Panc1 (cell line): ENCODE measurements around the gene CADPS2. TPM values are rescaled to one million over a fixed set of nuclear protein-coding genes. Genes with fewer than 3 reads are reported as not detected.
"Not testable (repeated sequence)": the region's sequence is repeated elsewhere in the genome, so short reads cannot be mapped to it uniquely, and the experiment has no call there.

Experiments used
- ATAC-seq: fragments of 200-7000 bp; cut with Tn5 transposase; 2 replicates; pipeline ENCODE4 v1.9.1; 2020; ENCODE audit warnings: mild to moderate bottlenecking, moderate library complexity
- BruUV-seq: library from RNA; stranded (reverse); fragments of 400-500 nt; replicated peaks from 2 replicates; lab custom pipeline; 2021; lab: Mats Ljungman, UMichigan
- CTCF ChIA-PET: fragments of 300-600 bp; sonication (Branson Sonifier 250); formaldehyde crosslinking; loops from one replicate; lab custom pipeline; 2022; ENCODE audit warnings: antibody characterized with exemption; lab: Charles Lee
- POLR2A ChIA-PET: fragments of 300-600 bp; sonication (Branson Sonifier 250); formaldehyde crosslinking; loops from one replicate; lab custom pipeline; 2022; ENCODE audit warnings: antibody characterized with exemption; lab: Charles Lee
- DNase-seq: peaks from one replicate; pipeline ENCODE4 v3.0.0-alpha.2; 2010; ENCODE audit warnings: low read depth, low spot score
- H3K27ac ChIP-seq: 2 replicates; pipeline ENCODE4 v1.5.1; 2011; ENCODE audit warnings: mild to moderate bottlenecking, low read length, inconsistent platforms
- H3K27me3 ChIP-seq: fragments of 200-500 bp; sonication (Bioruptor generic); 2 replicates; pipeline ENCODE4 v1.6.0; 2014; ENCODE audit warnings: low read length, inconsistent platforms; ENCODE audit not compliant: control insufficient read depth, insufficient read depth
- H3K36me3 ChIP-seq: fragments of 200-500 bp; sonication (Bioruptor generic); 2 replicates; pipeline ENCODE4 v1.5.1; 2014; ENCODE audit warnings: inconsistent platforms, mild to moderate bottlenecking, low read length, moderate library complexity; ENCODE audit not compliant: control insufficient read depth, insufficient read depth
- H3K4me1 ChIP-seq: 2 replicates; pipeline ENCODE4 v1.5.1; 2011; ENCODE audit warnings: inconsistent platforms, mild to moderate bottlenecking, low read length, moderate library complexity; ENCODE audit not compliant: control insufficient read depth, insufficient read depth
- H3K4me3 ChIP-seq, 2 experiments: 2 replicates each; pipeline ENCODE4 v1.5.1; 2011 to 2012; ENCODE audit warnings: low read depth in 2 of 2, low read length in 2 of 2, mild to moderate bottlenecking in 2 of 2, inconsistent platforms in 1 of 2, moderate library complexity in 1 of 2
- H3K9me3 ChIP-seq: fragments of 200-500 bp; sonication (Bioruptor generic); 2 replicates; pipeline ENCODE4 v1.5.1; 2014; ENCODE audit warnings: low read depth, mild to moderate bottlenecking, inconsistent platforms, low read length, moderate library complexity; ENCODE audit not compliant: control insufficient read depth, insufficient read depth
- POLR2AphosphoS5 ChIP-seq: IDR thresholded peaks from 2 replicates; pipeline ENCODE4 v1.6.1; 2012; ENCODE audit warnings: mild to moderate bottlenecking, low read depth, low read length, moderate library complexity
- SIN3A ChIP-seq: IDR thresholded peaks from 2 replicates; pipeline ENCODE4 v1.6.1; 2012; ENCODE audit warnings: low read depth, mild to moderate bottlenecking, low read length, moderate library complexity, borderline replicate concordance; ENCODE audit not compliant: insufficient read depth
- TCF7L2 ChIP-seq: IDR thresholded peaks from 2 replicates; pipeline ENCODE4 v1.6.1; 2011; ENCODE audit warnings: mild to moderate bottlenecking, low read depth, low read length, inconsistent platforms
- in situ Hi-C: cut with HindIII; loops from 2 replicates; pipeline ENCODE4 v1.10.0; 2016; ENCODE audit warnings: low sequenced_read_pairs, low pct_unique_long_range_greater_than_20kb
- intact Hi-C: fragments of 100-400 bp; cut with micrococcal nuclease; formaldehyde crosslinking; loops from one replicate; pipeline ENCODE4 v1.10.0; 2022; ENCODE audit not compliant: unreplicated experiment
- total RNA-seq: library from RNA; stranded (reverse); gene quantifications from one replicate; pipeline ENCODE4 v1.2.1, GENCODE V29; 2021; ENCODE audit not compliant: unreplicated experiment
- TF ChIP-seq, protein P1 (sequence below): fragments of 450-650 bp; IDR thresholded peaks from 2 replicates; pipeline ENCODE4 v1.5.1; 2017; ENCODE audit warnings: mild to moderate bottlenecking
- TF ChIP-seq, protein P2 (sequence below), 2 experiments: IDR thresholded peaks; 2 replicates each; pipeline ENCODE4 v1.6.1; 2011 to 2012; ENCODE audit warnings: low read depth in 2 of 2, control low read depth in 1 of 2, low read length in 1 of 2, mild to moderate bottlenecking in 1 of 2, moderate library complexity in 1 of 2; ENCODE audit not compliant: insufficient read depth in 1 of 2

The CADPS2 gene
- total RNA-seq, 1 experiment from 2014 or later: 1.6 TPM

DNA sequence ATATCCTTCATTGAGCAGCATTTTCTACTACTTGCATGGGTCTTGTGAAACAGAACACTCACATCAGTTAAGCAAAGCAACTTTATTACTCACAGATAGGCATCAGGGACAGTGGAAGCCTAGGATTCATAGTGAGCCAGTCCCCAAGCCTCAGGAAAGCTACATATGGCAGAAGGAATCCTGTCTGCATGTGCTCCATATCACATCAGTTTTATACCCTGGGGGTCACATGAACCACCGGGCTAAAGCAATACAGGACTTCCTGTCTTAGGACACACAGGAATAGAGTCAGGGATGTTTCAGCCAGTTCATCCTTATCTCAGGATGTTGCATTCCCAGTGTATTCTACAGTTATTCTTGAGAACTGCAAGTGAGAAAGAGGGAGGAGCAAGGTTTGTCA, 596.8 kb downstream of the CADPS2 start:
- no peaks in the 10 kb centered on the region for H3K27me3 ChIP-seq
- TF ChIP-seq, protein P1, sequence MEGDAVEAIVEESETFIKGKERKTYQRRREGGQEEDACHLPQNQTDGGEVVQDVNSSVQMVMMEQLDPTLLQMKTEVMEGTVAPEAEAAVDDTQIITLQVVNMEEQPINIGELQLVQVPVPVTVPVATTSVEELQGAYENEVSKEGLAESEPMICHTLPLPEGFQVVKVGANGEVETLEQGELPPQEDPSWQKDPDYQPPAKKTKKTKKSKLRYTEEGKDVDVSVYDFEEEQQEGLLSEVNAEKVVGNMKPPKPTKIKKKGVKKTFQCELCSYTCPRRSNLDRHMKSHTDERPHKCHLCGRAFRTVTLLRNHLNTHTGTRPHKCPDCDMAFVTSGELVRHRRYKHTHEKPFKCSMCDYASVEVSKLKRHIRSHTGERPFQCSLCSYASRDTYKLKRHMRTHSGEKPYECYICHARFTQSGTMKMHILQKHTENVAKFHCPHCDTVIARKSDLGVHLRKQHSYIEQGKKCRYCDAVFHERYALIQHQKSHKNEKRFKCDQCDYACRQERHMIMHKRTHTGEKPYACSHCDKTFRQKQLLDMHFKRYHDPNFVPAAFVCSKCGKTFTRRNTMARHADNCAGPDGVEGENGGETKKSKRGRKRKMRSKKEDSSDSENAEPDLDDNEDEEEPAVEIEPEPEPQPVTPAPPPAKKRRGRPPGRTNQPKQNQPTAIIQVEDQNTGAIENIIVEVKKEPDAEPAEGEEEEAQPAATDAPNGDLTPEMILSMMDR: no peak
- TF ChIP-seq TCF7L2 (no peak), SIN3A (no peak), POLR2AphosphoS5 (no peak)
- TF ChIP-seq, protein P2, sequence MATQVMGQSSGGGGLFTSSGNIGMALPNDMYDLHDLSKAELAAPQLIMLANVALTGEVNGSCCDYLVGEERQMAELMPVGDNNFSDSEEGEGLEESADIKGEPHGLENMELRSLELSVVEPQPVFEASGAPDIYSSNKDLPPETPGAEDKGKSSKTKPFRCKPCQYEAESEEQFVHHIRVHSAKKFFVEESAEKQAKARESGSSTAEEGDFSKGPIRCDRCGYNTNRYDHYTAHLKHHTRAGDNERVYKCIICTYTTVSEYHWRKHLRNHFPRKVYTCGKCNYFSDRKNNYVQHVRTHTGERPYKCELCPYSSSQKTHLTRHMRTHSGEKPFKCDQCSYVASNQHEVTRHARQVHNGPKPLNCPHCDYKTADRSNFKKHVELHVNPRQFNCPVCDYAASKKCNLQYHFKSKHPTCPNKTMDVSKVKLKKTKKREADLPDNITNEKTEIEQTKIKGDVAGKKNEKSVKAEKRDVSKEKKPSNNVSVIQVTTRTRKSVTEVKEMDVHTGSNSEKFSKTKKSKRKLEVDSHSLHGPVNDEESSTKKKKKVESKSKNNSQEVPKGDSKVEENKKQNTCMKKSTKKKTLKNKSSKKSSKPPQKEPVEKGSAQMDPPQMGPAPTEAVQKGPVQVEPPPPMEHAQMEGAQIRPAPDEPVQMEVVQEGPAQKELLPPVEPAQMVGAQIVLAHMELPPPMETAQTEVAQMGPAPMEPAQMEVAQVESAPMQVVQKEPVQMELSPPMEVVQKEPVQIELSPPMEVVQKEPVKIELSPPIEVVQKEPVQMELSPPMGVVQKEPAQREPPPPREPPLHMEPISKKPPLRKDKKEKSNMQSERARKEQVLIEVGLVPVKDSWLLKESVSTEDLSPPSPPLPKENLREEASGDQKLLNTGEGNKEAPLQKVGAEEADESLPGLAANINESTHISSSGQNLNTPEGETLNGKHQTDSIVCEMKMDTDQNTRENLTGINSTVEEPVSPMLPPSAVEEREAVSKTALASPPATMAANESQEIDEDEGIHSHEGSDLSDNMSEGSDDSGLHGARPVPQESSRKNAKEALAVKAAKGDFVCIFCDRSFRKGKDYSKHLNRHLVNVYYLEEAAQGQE (IDR thresholded peaks at IDR 0.05; ENCODE audit: insufficient read depth in 1 of 2, low read depth in 2 of 2, low read length in 1 of 2): no peak
- intact Hi-C loops: no loop called here
- in situ Hi-C loops: no loop called here
- ATAC-seq (no peak), DNase-seq (no peak)
- BruUV-seq: no TSS peak
- H3K27ac ChIP-seq: no peak overlapping the region
- POLR2A ChIA-PET: no interaction called here
- CTCF ChIA-PET: no interaction called here
- H3K4me3 ChIP-seq: no peak overlapping the region
- no peaks in the 10 kb centered on the region for H3K9me3 ChIP-seq
- H3K36me3 ChIP-seq: no peaks in the 10 kb centered on the region
- no peaks in the 10 kb centered on the region for H3K4me1 ChIP-seq

DNA sequence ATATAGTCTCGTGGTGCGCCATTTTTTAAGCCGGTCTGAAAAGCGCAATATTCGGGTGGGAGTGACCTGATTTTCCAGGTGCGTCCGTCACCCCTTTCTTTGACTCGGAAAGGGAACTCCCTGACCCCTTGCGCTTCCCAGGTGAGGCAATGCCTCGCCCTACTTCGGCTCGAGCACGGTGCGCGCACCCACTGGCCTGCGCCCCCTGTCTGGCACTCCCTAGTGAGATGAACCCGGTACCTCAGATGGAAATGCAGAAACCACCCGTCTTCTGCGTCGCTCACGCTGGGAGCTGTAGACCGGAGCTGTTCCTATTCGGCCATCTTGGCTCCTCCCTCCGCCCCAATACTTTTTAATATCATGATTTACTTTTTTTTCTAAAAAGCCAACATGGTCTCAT, 601.7 kb downstream of the CADPS2 start:
- DNase-seq, H3K27ac ChIP-seq, ATAC-seq, BruUV-seq, intact Hi-C loops, POLR2A ChIA-PET, H3K27me3 ChIP-seq, H3K4me3 ChIP-seq, H3K9me3 ChIP-seq, in situ Hi-C loops, H3K36me3 ChIP-seq, CTCF ChIA-PET, H3K4me1 ChIP-seq: not testable (repeated sequence)

DNA sequence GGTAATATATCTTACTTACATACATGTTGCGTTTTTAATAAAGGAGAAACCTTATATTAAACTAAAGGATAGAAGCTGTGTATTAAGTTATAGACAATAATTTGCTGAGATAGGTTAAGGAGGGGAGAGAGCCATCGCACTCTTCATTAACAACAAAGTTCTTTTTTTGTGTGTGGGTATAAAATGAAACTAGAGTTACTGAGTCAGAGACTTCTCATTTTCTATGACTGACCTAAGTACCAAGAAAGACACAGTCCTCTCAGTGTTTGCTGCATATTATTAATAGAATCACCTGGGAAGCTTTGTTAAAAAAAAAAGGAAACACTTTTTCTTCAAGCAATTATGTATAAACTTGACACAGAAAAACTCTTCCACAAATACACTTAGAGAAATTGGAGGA, 613.1 kb downstream of the CADPS2 start:
- POLR2A ChIA-PET: interaction anchor here (0.6 kb wide), 1 partner anchor 255 kb away, joined by 3 read pairs; no protein-coding TSS in a partner anchor
- no peaks in the 10 kb centered on the region for H3K27me3 ChIP-seq
- no peak overlapping the region for H3K4me3 ChIP-seq
- ATAC-seq: no peak
- DNase-seq: no peak
- H3K9me3 ChIP-seq: no peaks in the 10 kb centered on the region
- no peak overlapping the region for H3K27ac ChIP-seq
- intact Hi-C loops (no loop called here), in situ Hi-C loops (no loop called here)
- no peaks in the 10 kb centered on the region for H3K4me1 ChIP-seq
- TF ChIP-seq POLR2AphosphoS5 (no peak), TCF7L2 (no peak), SIN3A (no peak)
- TF ChIP-seq, protein P1: no peak
- TF ChIP-seq, protein P2 (IDR thresholded peaks at IDR 0.05; ENCODE audit: insufficient read depth in 1 of 2, low read depth in 2 of 2, low read length in 1 of 2): no peak
- BruUV-seq: no TSS peak
- no peaks in the 10 kb centered on the region for H3K36me3 ChIP-seq
- CTCF ChIA-PET: no interaction called here
